Activated naive CD8-positive, alpha-beta T cell (primary cell): ENCODE results near the gene KCNT1.

ENCODE experiments used
- H3K27ac Mint-ChIP-seq: one replicate; pipeline ENCODE4 v1.8.0; 2021; ENCODE audit warnings: mixed read lengths
- H3K27me3 Mint-ChIP-seq: one replicate; pipeline ENCODE4 v1.8.0; 2021; ENCODE audit warnings: mixed read lengths
- H3K36me3 Mint-ChIP-seq: one replicate; pipeline ENCODE4 v1.8.0; 2021; ENCODE audit warnings: mixed read lengths
- H3K4me1 Mint-ChIP-seq: one replicate; pipeline ENCODE4 v1.8.0; 2021; ENCODE audit warnings: low read depth, mixed read lengths
- H3K4me3 Mint-ChIP-seq: one replicate; pipeline ENCODE4 v1.8.0; 2021; ENCODE audit warnings: mild to moderate bottlenecking, mixed read lengths
- H3K9me3 Mint-ChIP-seq: one replicate; pipeline ENCODE4 v1.8.0; 2021; ENCODE audit warnings: low read depth, mixed read lengths

Gene KCNT1

GRCh38 chr9:135830496-135830895 is 128.5 kb downstream of the KCNT1 start:
- H3K4me1 Mint-ChIP-seq = peaks cover 16% of the 10 kb centered on the region
- no peaks in the 10 kb centered on the region for H3K27me3 Mint-ChIP-seq
- H3K4me3 Mint-ChIP-seq = no peak overlapping the region
- H3K9me3 Mint-ChIP-seq = peaks cover 6% of the 10 kb centered on the region
- H3K27ac Mint-ChIP-seq = no peak overlapping the region
- H3K36me3 Mint-ChIP-seq = peaks cover 33% of the 10 kb centered on the region

GRCh38 chr9:135833864-135834263 is 131.9 kb downstream of the KCNT1 start:
- H3K27me3 Mint-ChIP-seq = no peaks in the 10 kb centered on the region
- H3K27ac Mint-ChIP-seq = no peak overlapping the region
- no peak overlapping the region for H3K4me3 Mint-ChIP-seq
- H3K36me3 Mint-ChIP-seq = peaks cover 21% of the 10 kb centered on the region
- peaks cover 12% of the 10 kb centered on the region for H3K4me1 Mint-ChIP-seq
- peaks cover under 1% of the 10 kb centered on the region for H3K9me3 Mint-ChIP-seq

- no peaks in the 10 kb centered on the region for H3K9me3 Mint-ChIP-seq
- H3K27me3 Mint-ChIP-seq = no peaks in the 10 kb centered on the region
- H3K4me3 Mint-ChIP-seq = no peak overlapping the region
- no peak overlapping the region for H3K27ac Mint-ChIP-seq
- H3K4me1 Mint-ChIP-seq = peaks cover 12% of the 10 kb centered on the region
- peaks cover 17% of the 10 kb centered on the region for H3K36me3 Mint-ChIP-seq
These were observed 133.1 kb downstream of the KCNT1 start for GRCh38 chr9:135835131-135835530.

GRCh38 chr9:135839516-135839915 is 137.5 kb downstream of the KCNT1 start:
- Mint-ChIP-seq H3K9me3 (peaks cover 7% of the 10 kb centered on the region), H3K27me3 (no peaks in the 10 kb centered on the region), H3K27ac (no peak overlapping the region)

GRCh38 chr9:135840107-135840506 is 138.1 kb downstream of the KCNT1 start:
- Mint-ChIP-seq H3K27me3 (no peaks in the 10 kb centered on the region), H3K9me3 (peaks cover 11% of the 10 kb centered on the region), H3K4me3 (no peak overlapping the region), H3K4me1 (peaks cover 13% of the 10 kb centered on the region), H3K36me3 (peaks cover 20% of the 10 kb centered on the region), H3K27ac (no peak overlapping the region)

More at GRCh38 chr9:135839516-135839915, 137.5 kb downstream of the KCNT1 start:
- H3K4me1 Mint-ChIP-seq = peaks cover 13% of the 10 kb centered on the region
- H3K36me3 Mint-ChIP-seq = peaks cover 15% of the 10 kb centered on the region
- H3K4me3 Mint-ChIP-seq = no peak overlapping the region

GRCh38 chr9:135840539-135840938 is 138.6 kb downstream of the KCNT1 start:
- H3K36me3 Mint-ChIP-seq = peaks cover 20% of the 10 kb centered on the region
- H3K4me3 Mint-ChIP-seq = no peak overlapping the region
- peaks cover 13% of the 10 kb centered on the region for H3K4me1 Mint-ChIP-seq
- no peaks in the 10 kb centered on the region for H3K27me3 Mint-ChIP-seq
- H3K27ac Mint-ChIP-seq = no peak overlapping the region
- peaks cover 11% of the 10 kb centered on the region for H3K9me3 Mint-ChIP-seq
